Measurements from ENCODE around the gene TSPAN10. TPM values are rescaled to one million over a fixed set of nuclear protein-coding genes. Genes with fewer than 3 reads are reported as not detected.
"Not testable (repeated sequence)": the region's sequence is repeated elsewhere in the genome, so short reads cannot be mapped to it uniquely, and the experiment has no call there.

The TSPAN10 gene
- total RNA-seq, 5 donors from 2014 or later (not counting 1 experiment from before 2014, with no cell fraction given) = 0.58 to 1.5 (median 0.66) TPM

DNA sequence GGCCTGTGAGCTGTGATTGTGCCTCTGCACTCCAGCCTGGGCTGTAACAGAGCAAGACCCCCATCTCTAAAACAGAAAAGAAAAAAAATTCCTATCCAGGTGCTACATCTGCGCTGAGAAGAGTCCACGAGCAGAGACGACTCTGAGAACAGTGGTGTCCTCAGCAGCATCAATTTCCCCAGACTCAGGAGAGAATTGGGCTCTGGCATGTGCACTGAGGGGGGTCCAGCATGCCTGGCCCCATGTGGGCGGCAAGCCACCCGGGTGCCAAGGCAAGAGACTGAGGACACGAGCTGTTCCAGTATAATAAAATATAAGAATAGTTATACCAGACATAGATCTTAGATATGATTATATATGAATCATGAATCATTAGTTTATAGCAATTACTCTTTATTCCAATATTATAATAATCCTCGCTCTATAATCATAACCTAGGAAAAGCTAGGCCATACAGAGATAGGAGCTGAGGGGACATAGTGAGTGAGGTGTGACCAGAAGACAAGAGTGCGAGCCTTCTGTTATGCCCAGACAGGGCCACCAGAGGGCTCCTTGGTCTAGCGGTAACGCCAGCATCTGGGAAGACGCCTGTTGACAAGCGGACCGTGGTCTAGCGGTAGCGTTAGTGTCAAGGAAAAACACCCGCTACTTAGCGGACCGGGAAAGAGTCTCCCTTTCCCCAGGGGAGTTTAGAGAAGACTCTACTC lies 38.7 kb downstream of the TSPAN10 start:
- H3K36me3 ChIP-seq (ENCODE audit: control insufficient read depth in 2 of 2, extremely low read depth in 1 of 2, insufficient read depth in 1 of 2, low read length in 1 of 2) = peaks cover 12 to 28% of the 10 kb centered on the region in 2 donors
- ATAC-seq (replicated peaks in 1 of 4); H3K27me3 ChIP-seq (replicated peaks in 1 of 2; ENCODE audit: control insufficient read depth in 2 of 2, extremely low read depth in 1 of 2, insufficient read depth in 2 of 2, low read length in 1 of 2); H3K9me3 ChIP-seq; H3K4me3 Mint-ChIP-seq; POLR2A ChIA-PET; CTCF ChIA-PET; H3K4me3 ChIP-seq (ENCODE audit: control insufficient read depth in 1 of 2, extremely low read depth in 1 of 2, low read length in 1 of 2); H3K36me3 Mint-ChIP-seq; H3K27ac Mint-ChIP-seq; H3K4me1 ChIP-seq (ENCODE audit: control insufficient read depth in 1 of 2, extremely low read depth in 1 of 2, insufficient read depth in 2 of 2, low read length in 2 of 2); H3K27me3 Mint-ChIP-seq; H3K9me3 Mint-ChIP-seq; H3K27ac ChIP-seq (ENCODE audit: low read length): not testable (repeated sequence)
- peaks cover 6 to 12% (median 8%) of the 10 kb centered on the region in 3 donors for H3K4me1 Mint-ChIP-seq
- peak in 9 of 35 experiments; percentile 12 to 38 (median 24) for DNase-seq
- 80% methylated on average over 4 of the region's 18 CpGs for WGBS (ENCODE audit: insufficient coverage)

DNA sequence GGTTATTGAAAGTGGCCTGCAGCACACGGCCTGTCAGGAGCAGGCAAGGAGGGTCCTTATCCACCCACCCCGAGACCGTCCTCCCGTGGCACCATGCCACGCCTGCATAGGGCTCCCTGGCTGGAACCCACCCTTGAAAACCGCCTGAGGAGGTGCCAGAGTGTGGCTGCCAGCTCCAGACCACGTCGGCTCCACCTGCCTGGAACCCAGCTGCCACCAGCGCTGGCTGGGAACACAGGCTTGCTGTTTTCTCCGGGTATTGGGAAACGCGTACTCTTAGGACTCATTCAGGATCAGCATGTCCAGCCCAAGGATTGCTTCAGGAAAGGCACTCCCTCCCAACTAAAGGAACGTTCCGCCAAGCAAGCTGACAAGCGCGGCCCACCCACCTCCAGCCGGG lies 39.9 kb downstream of the TSPAN10 start:
- Mint-ChIP-seq H3K9me3 (no peaks in the 10 kb centered on the region), H3K27me3 (no peaks in the 10 kb centered on the region), H3K4me3 (no peak overlapping the region), H3K27ac (no peak overlapping the region), H3K4me1 (peaks cover 9 to 14% (median 12%) of the 10 kb centered on the region in 3 donors), H3K36me3 (no peaks in the 10 kb centered on the region)
- no peaks in the 10 kb centered on the region for H3K27me3 ChIP-seq (replicated peaks in 1 of 2; ENCODE audit: control insufficient read depth in 2 of 2, extremely low read depth in 1 of 2, insufficient read depth in 2 of 2, low read length in 1 of 2)
- 96% methylated on average over 16 of the region's 17 CpGs for WGBS (ENCODE audit: insufficient coverage)
- peaks cover 0 to 4% of the 10 kb centered on the region in 2 experiments for H3K4me1 ChIP-seq (ENCODE audit: control insufficient read depth in 1 of 2, extremely low read depth in 1 of 2, insufficient read depth in 2 of 2, low read length in 2 of 2)
- H3K36me3 ChIP-seq (ENCODE audit: control insufficient read depth in 2 of 2, extremely low read depth in 1 of 2, insufficient read depth in 1 of 2, low read length in 1 of 2) = peaks cover 9 to 20% of the 10 kb centered on the region in 2 donors
- ChIA-PET CTCF (no interaction called here), POLR2A (interaction anchor here in 1 of 2 donors (0.6 kb wide), 1 partner anchor 9 kb away, joined by 3 read pairs; no protein-coding TSS in a partner anchor)
- no peak overlapping the region for H3K27ac ChIP-seq (ENCODE audit: low read length)
- H3K9me3 ChIP-seq = no peaks in the 10 kb centered on the region
- H3K4me3 ChIP-seq (ENCODE audit: control insufficient read depth in 1 of 2, extremely low read depth in 1 of 2, low read length in 1 of 2) = no peak overlapping the region
- no peak for ATAC-seq (replicated peaks in 1 of 4)
- no peak for DNase-seq

DNA sequence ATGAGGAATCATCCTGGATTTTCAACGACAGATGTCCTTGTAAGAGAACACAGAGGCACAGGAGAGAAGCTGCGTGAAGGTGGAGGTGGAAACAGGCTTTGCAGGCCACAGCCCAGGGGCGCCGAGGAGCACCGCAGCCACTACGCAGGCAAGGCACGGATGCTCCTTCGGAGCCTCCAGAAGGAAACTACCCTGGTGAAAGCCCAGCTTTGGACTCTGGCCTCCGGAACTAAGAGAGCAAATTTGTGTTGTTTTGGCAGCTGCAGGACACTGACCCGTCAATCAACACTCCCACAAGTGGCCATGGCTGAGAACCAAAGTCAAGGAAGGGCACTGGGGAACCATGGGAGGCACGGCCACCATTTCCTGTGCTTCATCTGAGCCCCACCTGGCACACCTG lies 43.2 kb downstream of the TSPAN10 start:
- no peak overlapping the region for H3K4me3 Mint-ChIP-seq
- H3K36me3 Mint-ChIP-seq = peaks cover 3% of the 10 kb centered on the region
- Histone ChIP-seq H3K27ac (ENCODE audit: low read length) (no peak overlapping the region), H3K9me3 (no peaks in the 10 kb centered on the region), H3K4me1 (ENCODE audit: control insufficient read depth in 1 of 2, extremely low read depth in 1 of 2, insufficient read depth in 2 of 2, low read length in 2 of 2) (peaks cover 7 to 27% of the 10 kb centered on the region in 2 experiments), H3K4me3 (ENCODE audit: control insufficient read depth in 1 of 2, extremely low read depth in 1 of 2, low read length in 1 of 2) (no peak overlapping the region), H3K36me3 (ENCODE audit: control insufficient read depth in 2 of 2, extremely low read depth in 1 of 2, insufficient read depth in 1 of 2, low read length in 1 of 2) (peaks cover 0 to 3% of the 10 kb centered on the region in 2 donors), H3K27me3 (replicated peaks in 1 of 2; ENCODE audit: control insufficient read depth in 2 of 2, extremely low read depth in 1 of 2, insufficient read depth in 2 of 2, low read length in 1 of 2) (no peaks in the 10 kb centered on the region)
- H3K27me3 Mint-ChIP-seq = no peaks in the 10 kb centered on the region
- H3K4me1 Mint-ChIP-seq = peaks cover 29 to 35% (median 33%) of the 10 kb centered on the region in 3 donors
- no peaks in the 10 kb centered on the region for H3K9me3 Mint-ChIP-seq
- DNase-seq = no peak
- no peak overlapping the region for H3K27ac Mint-ChIP-seq
- CTCF ChIA-PET = no interaction called here
- WGBS (ENCODE audit: insufficient coverage) = 96% methylated on average over 9 of the region's 11 CpGs
- POLR2A ChIA-PET = no interaction called here
- no peak for ATAC-seq (replicated peaks in 1 of 4)

DNA sequence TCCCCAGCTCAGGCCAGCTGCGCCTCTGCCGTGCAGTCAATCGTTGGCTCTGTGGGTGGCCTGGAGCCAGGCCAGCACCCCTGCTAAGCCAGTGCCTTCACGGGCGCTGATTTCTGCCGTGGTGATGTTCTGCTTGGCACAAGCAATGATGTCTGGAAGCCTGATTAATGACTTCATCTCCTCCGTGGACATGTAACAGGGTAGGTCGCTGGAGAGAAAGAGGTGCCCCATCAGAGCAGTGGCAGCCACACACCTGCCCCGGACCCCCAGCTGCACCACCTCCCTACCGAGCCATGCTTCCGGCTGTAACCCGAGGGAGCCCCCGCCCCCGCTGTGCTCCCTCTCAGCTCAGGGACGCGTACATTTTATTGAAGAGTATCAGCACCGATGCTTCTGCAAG lies 44.7 kb downstream of the TSPAN10 start:
- no peaks in the 10 kb centered on the region for H3K27me3 Mint-ChIP-seq
- peaks cover 1 to 11% of the 10 kb centered on the region in 2 donors for H3K36me3 ChIP-seq (ENCODE audit: control insufficient read depth in 2 of 2, extremely low read depth in 1 of 2, insufficient read depth in 1 of 2, low read length in 1 of 2)
- peaks cover 7% of the 10 kb centered on the region for H3K36me3 Mint-ChIP-seq
- no peak overlapping the region for H3K27ac Mint-ChIP-seq
- no peaks in the 10 kb centered on the region for H3K27me3 ChIP-seq (replicated peaks in 1 of 2; ENCODE audit: control insufficient read depth in 2 of 2, extremely low read depth in 1 of 2, insufficient read depth in 2 of 2, low read length in 1 of 2)
- H3K4me3 Mint-ChIP-seq = peak overlapping the region in 1 of 3 donors; percentile 92
- H3K4me3 ChIP-seq (ENCODE audit: control insufficient read depth in 1 of 2, extremely low read depth in 1 of 2, low read length in 1 of 2) = no peak overlapping the region
- POLR2A ChIA-PET = interaction anchor here in 1 of 2 donors (1.6 kb wide), 1 partner anchor 10 kb away, joined by 3 read pairs; no protein-coding TSS in a partner anchor
- ATAC-seq (replicated peaks in 1 of 4) (no peak), DNase-seq (no peak)
- peaks cover 9 to 38% of the 10 kb centered on the region in 2 experiments for H3K4me1 ChIP-seq (ENCODE audit: control insufficient read depth in 1 of 2, extremely low read depth in 1 of 2, insufficient read depth in 2 of 2, low read length in 2 of 2)
- WGBS (ENCODE audit: insufficient coverage) = 93% methylated on average over 12 of the region's 17 CpGs
- no peaks in the 10 kb centered on the region for H3K9me3 Mint-ChIP-seq
- CTCF ChIA-PET = no interaction called here
- no peak overlapping the region for H3K27ac ChIP-seq (ENCODE audit: low read length)
- H3K4me1 Mint-ChIP-seq = peaks cover 31 to 38% (median 33%) of the 10 kb centered on the region in 3 donors
- H3K9me3 ChIP-seq = no peaks in the 10 kb centered on the region

DNA sequence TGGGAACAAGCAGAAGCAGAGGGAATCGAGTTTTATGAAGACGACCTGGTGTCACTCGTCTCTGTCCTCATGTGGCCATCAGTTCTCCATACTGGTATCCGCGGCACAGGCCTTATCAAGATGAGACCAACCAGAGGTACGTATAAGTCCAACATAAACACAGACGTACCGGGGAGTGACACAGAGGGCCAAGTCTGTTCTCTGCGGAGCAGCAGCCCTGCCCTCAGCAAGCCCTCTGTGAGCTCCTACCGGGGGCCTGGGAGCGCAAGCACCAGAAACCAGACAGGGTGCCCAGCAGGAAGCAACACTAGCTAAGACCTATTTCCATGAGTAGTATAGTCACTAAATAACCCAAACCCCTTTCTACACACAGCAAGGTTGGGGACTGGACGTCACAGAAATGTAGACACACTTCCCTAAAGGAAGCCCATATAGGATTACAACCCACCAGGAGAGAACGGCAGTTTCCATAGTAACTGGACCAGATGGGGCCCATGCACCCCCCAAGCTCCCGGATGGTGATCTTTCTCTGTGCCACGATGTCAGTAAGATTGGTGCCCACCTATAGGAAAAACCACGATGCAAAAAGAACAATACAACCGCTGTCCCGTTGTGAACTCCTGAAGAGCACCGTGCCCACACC lies 45.7 kb downstream of the TSPAN10 start:
- no peak for DNase-seq
- Histone ChIP-seq H3K27me3 (replicated peaks in 1 of 2; ENCODE audit: control insufficient read depth in 2 of 2, extremely low read depth in 1 of 2, insufficient read depth in 2 of 2, low read length in 1 of 2) (no peaks in the 10 kb centered on the region), H3K4me1 (ENCODE audit: control insufficient read depth in 1 of 2, extremely low read depth in 1 of 2, insufficient read depth in 2 of 2, low read length in 2 of 2) (peaks cover 9 to 41% of the 10 kb centered on the region in 2 experiments), H3K36me3 (ENCODE audit: control insufficient read depth in 2 of 2, extremely low read depth in 1 of 2, insufficient read depth in 1 of 2, low read length in 1 of 2) (peaks cover 8 to 20% of the 10 kb centered on the region in 2 donors), H3K9me3 (no peaks in the 10 kb centered on the region), H3K27ac (ENCODE audit: low read length) (no peak overlapping the region), H3K4me3 (ENCODE audit: control insufficient read depth in 1 of 2, extremely low read depth in 1 of 2, low read length in 1 of 2) (peak overlapping the region; percentile 71 to 97)
- ChIA-PET POLR2A (interaction anchor here (0.5 to 1.6 kb wide), 3 partner anchors 12 to 340 kb away, joined by 3 to 4 read pairs (median 3); partner anchors contain the start of gene CENPX (in 1 of the 2)), CTCF (interaction anchor here in 1 of 2 donors (1.1 kb wide), 1 partner anchor 22 kb away, joined by 3 read pairs; no protein-coding TSS in a partner anchor)
- H3K27ac Mint-ChIP-seq = peak overlapping the region; percentile 19 to 22
- no peak for ATAC-seq (replicated peaks in 1 of 4)
- H3K4me3 Mint-ChIP-seq = peak overlapping the region; percentile 90 to 98 (median 92)
- H3K27me3 Mint-ChIP-seq = no peaks in the 10 kb centered on the region
- 47% methylated on average over 19 of the region's 19 CpGs for WGBS (ENCODE audit: insufficient coverage)
- H3K36me3 Mint-ChIP-seq = peaks cover 16% of the 10 kb centered on the region
- H3K4me1 Mint-ChIP-seq = peaks cover 39 to 46% (median 40%) of the 10 kb centered on the region in 3 donors
- no peaks in the 10 kb centered on the region for H3K9me3 Mint-ChIP-seq

DNA sequence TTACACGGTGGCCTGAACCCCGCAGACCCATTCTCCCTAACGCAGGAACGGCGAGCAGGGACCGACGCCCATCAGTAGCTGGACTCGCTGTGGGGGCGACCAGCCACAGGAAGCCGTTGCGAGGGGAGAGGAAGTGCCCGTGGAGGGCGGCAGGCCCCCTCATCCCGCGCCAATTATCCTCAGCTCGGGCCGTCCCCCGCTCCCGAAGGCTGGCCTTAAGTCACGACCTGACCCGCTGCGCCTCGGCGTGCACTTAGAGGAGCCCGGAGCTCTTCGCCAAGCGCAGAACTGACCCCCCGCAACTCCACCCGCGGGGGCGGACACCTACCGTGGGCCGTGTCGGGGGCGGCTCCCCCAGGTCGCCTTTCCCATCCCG lies 46.2 kb downstream of the TSPAN10 start:
- peak in 1 of 35 experiments; percentile 20 for DNase-seq
- peak overlapping the region; percentile 35 for H3K27ac ChIP-seq (ENCODE audit: low read length)
- Mint-ChIP-seq H3K27ac (peak overlapping the region; percentile 19 to 22), H3K9me3 (no peaks in the 10 kb centered on the region), H3K4me1 (peaks cover 39 to 45% (median 40%) of the 10 kb centered on the region in 3 donors), H3K27me3 (no peaks in the 10 kb centered on the region), H3K36me3 (peaks cover 16% of the 10 kb centered on the region), H3K4me3 (peak overlapping the region; percentile 90 to 98 (median 92))
- H3K9me3 ChIP-seq = no peaks in the 10 kb centered on the region
- peaks cover 8 to 24% of the 10 kb centered on the region in 2 donors for H3K36me3 ChIP-seq (ENCODE audit: control insufficient read depth in 2 of 2, extremely low read depth in 1 of 2, insufficient read depth in 1 of 2, low read length in 1 of 2)
- ChIA-PET POLR2A (interaction anchor here (0.5 to 1.6 kb wide), 5 partner anchors 12 to 339 kb away, joined by 3 to 4 read pairs (median 3); partner anchors contain the start of gene CENPX (in 1 of the 2)), CTCF (interaction anchor here in 1 of 2 donors (0.5 to 1.1 kb wide), 2 partner anchors 23 to 33 kb away, joined by 3 to 7 read pairs; no protein-coding TSS in a partner anchor)
- under 1% methylated on average over 30 of the region's 37 CpGs for WGBS (ENCODE audit: insufficient coverage)
- H3K4me1 ChIP-seq (ENCODE audit: control insufficient read depth in 1 of 2, extremely low read depth in 1 of 2, insufficient read depth in 2 of 2, low read length in 2 of 2) = peaks cover 9 to 41% of the 10 kb centered on the region in 2 experiments
- peak overlapping the region; percentile 71 to 97 for H3K4me3 ChIP-seq (ENCODE audit: control insufficient read depth in 1 of 2, extremely low read depth in 1 of 2, low read length in 1 of 2)
- peak; percentile 24 to 33 (median 25) for ATAC-seq (replicated peaks in 1 of 4)
- H3K27me3 ChIP-seq (replicated peaks in 1 of 2; ENCODE audit: control insufficient read depth in 2 of 2, extremely low read depth in 1 of 2, insufficient read depth in 2 of 2, low read length in 1 of 2) = no peaks in the 10 kb centered on the region
